Prostate gland (tissue), 1 donor: ENCODE measurements around the gene MED12L.

Experiments
- POLR2A ChIP-seq: fragments of 450-650 bp; IDR thresholded peaks from one replicate; pipeline ENCODE4 v1.6.1; 2016; ENCODE audit warnings: antibody characterized with exemption, mild to moderate bottlenecking
- POLR2AphosphoS5 ChIP-seq: sonication (generic); formaldehyde crosslinking; IDR thresholded peaks from one replicate; pipeline ENCODE4 v1.6.1; 2017; ENCODE audit warnings: antibody characterized with exemption

GRCh38 chr3:151462991-151463390, 377.5 kb downstream of the MED12L start:
- TF ChIP-seq POLR2A (no peak), POLR2AphosphoS5 (no peak)
